AG09319 (cell line): Measurements from ENCODE around the gene HCFC2.

Source experiments
- DNase-seq: peaks from one replicate; pipeline ENCODE4 v3.0.0-alpha.2; 2010; ENCODE audit warnings: low read depth; ENCODE audit errors: extremely low read depth
- CTCF ChIP-seq: IDR thresholded peaks from 2 replicates; pipeline ENCODE4 v1.5.1; 2011; ENCODE audit warnings: low read depth, mild to moderate bottlenecking, inconsistent platforms, low read length, moderate library complexity

HCFC2 gene

GRCh38 chr12:104126548-104126947 is 62.2 kb downstream of the HCFC2 start:
- no peak for TF ChIP-seq CTCF

GRCh38 chr12:104130760-104131159 is 66.4 kb downstream of the HCFC2 start:
- TF ChIP-seq CTCF = no peak

More at GRCh38 chr12:104126548-104126947, 62.2 kb downstream of the HCFC2 start:
- no peak for DNase-seq

DNA sequence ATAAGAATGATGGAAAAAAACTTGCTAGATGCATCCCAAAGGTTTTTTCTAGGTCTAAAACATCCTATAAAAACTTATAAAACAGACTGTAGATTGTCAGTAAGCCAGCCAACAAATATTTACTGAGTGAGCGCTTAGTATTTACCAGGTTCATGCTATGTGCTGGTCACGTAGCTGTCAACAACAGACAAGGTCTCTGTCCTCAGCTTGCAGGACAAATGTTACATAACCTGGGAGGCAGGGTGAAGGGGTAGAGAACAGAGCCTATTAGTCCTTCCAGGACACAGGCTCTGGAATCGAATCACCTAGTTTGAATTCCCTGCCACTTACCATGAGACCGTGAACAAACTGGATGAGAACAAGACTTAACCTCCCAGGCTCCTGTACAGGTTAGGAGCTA is 67.3 kb downstream of the HCFC2 start:
- TF ChIP-seq CTCF = no peak
- DNase-seq = no peak

More at GRCh38 chr12:104130760-104131159, 66.4 kb downstream of the HCFC2 start:
- DNase-seq = no peak

DNA sequence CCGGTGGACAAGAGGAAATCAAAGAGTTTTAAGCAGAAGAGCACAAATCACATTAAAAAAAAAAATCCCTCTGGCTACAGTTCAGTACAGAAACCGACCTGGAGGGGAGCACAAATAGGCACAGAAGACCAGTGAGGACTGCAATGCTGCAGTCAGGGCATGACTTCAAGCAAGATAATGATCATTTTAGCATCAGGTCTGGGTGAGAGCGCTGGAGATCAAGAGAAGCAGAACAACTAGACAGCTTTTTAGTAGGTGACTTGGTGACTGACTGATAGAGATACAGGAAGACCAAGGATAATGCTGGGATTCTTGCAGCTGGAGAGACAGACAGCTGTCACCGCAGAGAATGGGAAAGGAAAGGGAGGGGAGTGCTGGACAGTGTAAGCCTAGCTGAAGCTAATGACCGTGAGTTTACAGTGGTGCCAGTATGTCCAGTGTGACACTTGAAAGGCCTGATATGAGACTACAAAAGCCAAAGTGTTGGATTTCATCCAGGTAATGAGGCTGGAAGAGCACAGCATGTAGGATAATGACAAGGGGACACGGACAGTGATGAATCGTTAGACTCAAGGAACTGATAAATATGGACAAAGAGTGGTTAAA is 68.1 kb downstream of the HCFC2 start:
- TF ChIP-seq CTCF = no peak
- DNase-seq = no peak

DNA sequence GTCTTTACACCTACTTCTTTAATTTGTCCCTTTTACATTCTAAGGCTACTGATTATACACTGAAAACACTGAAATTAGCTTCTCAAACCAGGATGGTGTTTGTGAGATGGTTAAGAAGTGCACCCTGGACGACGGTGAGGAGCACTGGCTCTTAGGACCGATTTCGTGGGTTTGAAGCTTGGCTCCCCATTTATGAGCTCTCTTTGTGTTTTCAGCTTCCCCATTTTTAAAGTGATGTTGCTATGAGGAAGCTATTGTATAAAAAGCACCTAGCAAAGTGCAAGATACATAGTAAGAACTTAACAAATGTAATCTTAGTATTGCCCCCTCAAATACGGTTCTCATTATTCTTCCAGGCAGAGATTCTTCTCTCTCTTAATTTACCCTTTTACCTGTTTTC is 69.0 kb downstream of the HCFC2 start:
- TF ChIP-seq CTCF = no peak
- DNase-seq = no peak

DNA sequence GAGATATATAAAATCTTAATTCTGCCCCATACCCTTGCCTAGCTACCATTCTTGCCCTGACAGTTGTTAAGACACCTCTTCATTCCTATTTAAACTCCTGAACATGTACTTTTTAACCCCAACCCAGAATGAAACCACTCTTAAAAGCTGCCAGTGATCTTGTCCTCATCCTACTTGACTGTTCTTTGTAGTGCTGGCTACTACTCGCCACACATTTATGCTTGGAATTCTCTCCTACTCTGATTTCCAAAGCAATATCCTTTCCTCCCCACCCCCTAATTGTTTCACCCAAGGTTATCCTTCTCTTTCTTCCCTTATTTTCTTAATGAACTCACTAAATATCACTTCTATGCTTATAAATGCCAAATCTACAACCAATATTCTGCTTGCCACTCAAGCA is 69.5 kb downstream of the HCFC2 start:
- TF ChIP-seq CTCF = no peak
- DNase-seq = no peak

DNA sequence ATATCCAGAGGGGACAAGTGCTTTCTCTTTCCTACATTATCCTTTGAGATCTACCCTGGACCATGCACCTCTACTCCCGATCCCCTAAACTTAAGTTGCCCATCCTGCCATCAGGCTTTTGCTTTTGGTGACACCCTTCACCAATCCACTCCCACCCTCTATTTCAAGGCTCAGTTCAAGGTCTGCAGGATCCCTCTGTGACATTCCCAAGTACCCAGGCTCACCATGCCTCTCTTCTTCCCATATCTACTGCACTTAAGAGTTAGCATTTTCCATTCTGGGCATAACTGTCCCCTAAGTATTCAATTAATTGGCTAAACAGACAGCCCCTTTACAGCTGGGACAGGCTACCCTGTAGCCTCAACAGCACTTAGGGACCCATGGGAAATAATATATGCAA is 70.6 kb downstream of the HCFC2 start:
- no peak for TF ChIP-seq CTCF
- DNase-seq = no peak
